GM12801 (cell line): ENCODE measurements around the gene CFAP43.

Experiments used
- CTCF ChIP-seq: IDR thresholded peaks from one replicate; pipeline ENCODE4 v1.5.1; 2011; ENCODE audit warnings: control low read depth; ENCODE audit not compliant: insufficient read length; ENCODE audit errors: extremely low read depth

CFAP43 gene

GRCh38 chr10:104273286-104273685 lies 41.1 kb upstream of the CFAP43 start:
- TF ChIP-seq CTCF, result no peak

- no peak for TF ChIP-seq CTCF
Measured at GRCh38 chr10:104268713-104269645, 36.8 kb upstream of the CFAP43 start, which contains the start of gene GSTO2. GSTO2 (plus strand) TSS chr10:104269184; CDS start chr10:104274916, 5,732 bp downstream.

GRCh38 chr10:104268405-104268712 lies 36.2 kb upstream of the CFAP43 start:
- no peak for TF ChIP-seq CTCF

- TF ChIP-seq CTCF, result no peak
Measured at GRCh38 chr10:104267721-104268404, 35.7 kb upstream of the CFAP43 start.

- TF ChIP-seq CTCF, result no peak
Measured at GRCh38 chr10:104264783-104265182, 32.6 kb upstream of the CFAP43 start.

- TF ChIP-seq CTCF, result no peak
Measured at GRCh38 chr10:104262055-104262454, 29.9 kb upstream of the CFAP43 start.

GRCh38 chr10:104260775-104261115 lies 28.6 kb upstream of the CFAP43 start:
- TF ChIP-seq CTCF, result no peak
